GM23338 (cell line): ENCODE data around the gene KBTBD12. TPM values are rescaled to one million over a fixed set of nuclear protein-coding genes. Genes with fewer than 3 reads are reported as not detected.

ENCODE experiments used
- ATAC-seq: fragments of 200-7000 bp; cut with Tn5 transposase; 3 replicates; pipeline ENCODE4 v1.9.1; 2020
- DNase-seq: peaks from one replicate; pipeline ENCODE4 v3.0.0-alpha.2; 2015; ENCODE audit warnings: low spot score
- H2AFZ ChIP-seq: fragments of 200-600 bp; sonication (generic); 2 replicates; pipeline ENCODE4 v1.8.0; 2016; ENCODE audit warnings: antibody characterized with exemption, mild to moderate bottlenecking, moderate library complexity
- H3F3A ChIP-seq: fragments of 200-600 bp; sonication (generic); replicated peaks from 2 replicates; pipeline ENCODE4 v1.8.0; 2017; ENCODE audit warnings: antibody characterized with exemption, mixed run types, low read depth
- H3K27ac ChIP-seq: fragments of 200-600 bp; sonication (generic); 2 replicates; pipeline ENCODE4 v1.6.1; 2016; ENCODE audit warnings: low read depth
- H3K27me3 ChIP-seq: fragments of 200-600 bp; sonication (generic); 2 replicates; pipeline ENCODE4 v1.8.0; 2016; ENCODE audit warnings: mild to moderate bottlenecking, mixed run types, moderate library complexity; ENCODE audit not compliant: insufficient read depth
- H3K36me3 ChIP-seq: fragments of 200-600 bp; sonication (generic); 2 replicates; pipeline ENCODE4 v1.8.0; 2016; ENCODE audit warnings: mild to moderate bottlenecking; ENCODE audit not compliant: insufficient read depth
- H3K4me1 ChIP-seq: fragments of 200-600 bp; sonication (generic); 2 replicates; pipeline ENCODE4 v1.8.0; 2016; ENCODE audit warnings: mild to moderate bottlenecking, moderate library complexity; ENCODE audit not compliant: insufficient read depth
- H3K4me2 ChIP-seq: fragments of 200-600 bp; sonication (generic); 2 replicates; pipeline ENCODE4 v1.7.1; 2017; ENCODE audit warnings: mixed run types
- H3K4me3 ChIP-seq: fragments of 200-600 bp; sonication (generic); 2 replicates; pipeline ENCODE4 v1.6.1; 2016; ENCODE audit warnings: mixed run types
- H3K79me2 ChIP-seq: fragments of 200-600 bp; sonication (generic); replicated peaks from 2 replicates; pipeline ENCODE4 v1.8.0; 2017; ENCODE audit warnings: mild to moderate bottlenecking; ENCODE audit not compliant: insufficient read depth
- H3K9me2 ChIP-seq: fragments of 200-600 bp; sonication (generic); 2 replicates; pipeline ENCODE4 v1.8.0; 2017; ENCODE audit not compliant: insufficient read depth
- H4K20me1 ChIP-seq: fragments of 200-600 bp; sonication (generic); replicated peaks from 2 replicates; pipeline ENCODE4 v1.8.0; 2017; ENCODE audit warnings: mild to moderate bottlenecking; ENCODE audit not compliant: insufficient read depth
- H3K27ac Mint-ChIP-seq: 2 replicates; pipeline ENCODE4 v1.8.0; 2020; ENCODE audit warnings: inconsistent platforms, mild to moderate bottlenecking, moderate library complexity, mixed read lengths
- H3K27me3 Mint-ChIP-seq: 3 replicates; pipeline ENCODE4 v1.8.0; 2022; ENCODE audit warnings: low read depth, mild to moderate bottlenecking, moderate library complexity, mixed read lengths, inconsistent platforms; ENCODE audit not compliant: insufficient read depth, poor library complexity
- H3K36me3 Mint-ChIP-seq: 3 replicates; pipeline ENCODE4 v1.8.0; 2021; ENCODE audit warnings: low read depth, mild to moderate bottlenecking, inconsistent platforms, moderate library complexity, mixed read lengths
- H3K4me1 Mint-ChIP-seq: 3 replicates; pipeline ENCODE4 v1.8.0; 2020; ENCODE audit warnings: mild to moderate bottlenecking, inconsistent platforms, mixed read lengths
- H3K4me3 Mint-ChIP-seq: 3 replicates; pipeline ENCODE4 v1.8.0; 2021; ENCODE audit warnings: moderate library complexity, mild to moderate bottlenecking, inconsistent platforms, mixed read lengths
- H3K9me3 Mint-ChIP-seq: 3 replicates; pipeline ENCODE4 v1.8.0; 2020; ENCODE audit warnings: moderate library complexity, mild to moderate bottlenecking, inconsistent platforms, mixed read lengths
- CREB1 ChIP-seq: fragments of 250-450 bp; sonication (Bioruptor Pico); IDR thresholded peaks from 2 replicates; pipeline ENCODE4 v1.5.0; 2020; ENCODE audit warnings: low read depth, mild to moderate bottlenecking, moderate library complexity
- CTCF ChIP-seq, 2 experiments: fragments of 200-600 bp in 1 of 2; sonication (generic) in 1 of 2; conservative IDR thresholded peaks; 2 replicates each; pipeline versions ENCODE4 v1.5.1 to v1.6.1; 2016 to 2017; ENCODE audit warnings: antibody characterized with exemption in 2 of 2, low read depth in 2 of 2, mild to moderate bottlenecking in 2 of 2, moderate library complexity in 1 of 2
- EZH2phosphoT487 ChIP-seq: fragments of 200-600 bp; sonication (generic); IDR thresholded peaks from one replicate; pipeline ENCODE4 v1.8.1; 2018; ENCODE audit warnings: antibody characterized with exemption; ENCODE audit not compliant: unreplicated experiment
- NANOG ChIP-seq: IDR thresholded peaks from 2 replicates; pipeline ENCODE4 v1.6.1; 2016; ENCODE audit warnings: antibody characterized with exemption, borderline replicate concordance
- STAT1 ChIP-seq: IDR thresholded peaks from one replicate; pipeline ENCODE4 v1.6.1; 2016; ENCODE audit warnings: antibody characterized with exemption; ENCODE audit not compliant: unreplicated experiment
- ZNF462 ChIP-seq: fragments of 250-450 bp; sonication (Bioruptor Pico); IDR thresholded peaks from 2 replicates; pipeline ENCODE4 v1.5.0; 2020; ENCODE audit warnings: mild to moderate bottlenecking, moderate library complexity
- polyA plus RNA-seq: library from polyadenylated mRNA; unstranded; fragments of >200 nt; fragmentation: Nextera tagmentation; extraction: Ambion mirVana; gene quantifications from 2 replicates; pipeline ENCODE4 v1.2.1, GENCODE V29; 2016
- total RNA-seq: library from RNA; depleted of rRNA; stranded (reverse); fragments of >200 nt; shearing (Covaris generic); gene quantifications from 2 replicates; pipeline ENCODE4 v1.2.3, GENCODE V29; 2014

The KBTBD12 gene
- total and polyA plus RNA-seq, 2 experiments from 2014 or later = 0.53 to 0.69 TPM

- TF ChIP-seq ZNF462 (CRISPR knock-in tag) = no peak
These were observed 47.0 kb upstream of the KBTBD12 start (continued) for GRCh38 chr3:127867986-127868385.

GRCh38 chr3:127870156-127870555, 44.9 kb upstream of the KBTBD12 start:
- Histone ChIP-seq H3K36me3 (no peaks in the 10 kb centered on the region), H3K4me1 (no peaks in the 10 kb centered on the region; the same call in 1 of the 2 replicates), H3K27ac (no peak overlapping the region), H3K4me3 (no peak overlapping the region), H3K27me3 (no peaks in the 10 kb centered on the region), H3K9me2 (peaks cover 10% of the 10 kb centered on the region; the same call in 1 of the 2 replicates), H3K4me2 (no peak overlapping the region), H3F3A (no peaks in the 10 kb centered on the region), H4K20me1 (no peaks in the 10 kb centered on the region), H3K79me2 (no peaks in the 10 kb centered on the region), H2AFZ (0 out of 2 replicates have a peak overlapping the region, but pooled peaks have one; percentile 33)
- Mint-ChIP-seq H3K27ac (no peak overlapping the region), H3K36me3 (no peaks in the 10 kb centered on the region), H3K4me3 (no peak overlapping the region), H3K9me3 (no peaks in the 10 kb centered on the region), H3K4me1 (no peaks in the 10 kb centered on the region; the same call in 2 of the 3 replicates), H3K27me3 (no peaks in the 10 kb centered on the region)
- no peak for DNase-seq
- ATAC-seq = no peak
- TF ChIP-seq EZH2phosphoT487 (no peak), CREB1 (CRISPR knock-in tag) (no peak), ZNF462 (CRISPR knock-in tag) (no peak), CTCF (conservative IDR thresholded peaks at IDR 0.05; ENCODE audit: low read depth in 2 of 2) (no peak), STAT1 (no peak), NANOG (no peak)
